HL-60 (cell line): Measurements from ENCODE around the gene CTNNAL1.
"Not testable (repeated sequence)": the region's sequence is repeated elsewhere in the genome, so short reads cannot be mapped to it uniquely, and the experiment has no call there.

Experiments used
- DNase-seq, 2 experiments: peaks; one replicate each; pipeline ENCODE4 v3.0.0-alpha.2; 2010 to 2020; ENCODE audit warnings: low read depth in 1 of 2, low spot score in 1 of 2
- H3K27ac ChIP-seq: fragments of 250-450 bp; sonication (Bioruptor Pico); replicated peaks from 2 replicates; pipeline ENCODE4 v1.5.1; 2020; ENCODE audit warnings: mild to moderate bottlenecking, moderate library complexity
- H3K27me3 ChIP-seq: fragments of 250-450 bp; sonication (Bioruptor Pico); 2 replicates; pipeline ENCODE4 v1.5.1; 2021; ENCODE audit warnings: mild to moderate bottlenecking, moderate library complexity; ENCODE audit not compliant: insufficient read depth, poor library complexity, severe bottlenecking
- H3K4me3 ChIP-seq: replicated peaks from 2 replicates; pipeline ENCODE4 v1.5.1; 2011; ENCODE audit warnings: mild to moderate bottlenecking, control low read depth, low read length; ENCODE audit not compliant: insufficient read depth
- CTCF ChIP-seq: IDR thresholded peaks from one replicate; pipeline ENCODE4 v1.5.1; 2011; ENCODE audit warnings: low read length, control low read depth, inconsistent platforms; ENCODE audit not compliant: insufficient read depth
- GABPA ChIP-seq: IDR thresholded peaks from 2 replicates; pipeline ENCODE4 v1.6.1; 2012; ENCODE audit warnings: low read depth
- POLR2AphosphoS5 ChIP-seq: IDR thresholded peaks from 2 replicates; pipeline ENCODE4 v1.6.1; 2012; ENCODE audit warnings: low read depth
- REST ChIP-seq: IDR thresholded peaks from 2 replicates; pipeline ENCODE4 v1.6.1; 2012; ENCODE audit warnings: low read depth; ENCODE audit not compliant: insufficient replicate concordance
- SPI1 ChIP-seq: IDR thresholded peaks from 2 replicates; pipeline ENCODE4 v1.6.1; 2012; ENCODE audit warnings: low read depth, mild to moderate bottlenecking, borderline replicate concordance

CTNNAL1 gene

GRCh38 chr9:108973895-108974294 lies 39.4 kb downstream of the CTNNAL1 start:
- no peaks in the 10 kb centered on the region for H3K27me3 ChIP-seq
- H3K4me3 ChIP-seq, result no peak overlapping the region
- no peak overlapping the region for H3K27ac ChIP-seq
- DNase-seq, result no peak
- no peak for TF ChIP-seq CTCF
- no peak for TF ChIP-seq SPI1
- TF ChIP-seq POLR2AphosphoS5, result no peak
- TF ChIP-seq GABPA, result no peak
- no peak for TF ChIP-seq REST

GRCh38 chr9:108972626-108973209 lies 40.6 kb downstream of the CTNNAL1 start:
- Histone ChIP-seq H3K27me3 (no peaks in the 10 kb centered on the region), H3K4me3 (no peak overlapping the region), H3K27ac (no peak overlapping the region)
- no peak for DNase-seq
- no peak for TF ChIP-seq POLR2AphosphoS5

GRCh38 chr9:108972186-108972585 lies 41.1 kb downstream of the CTNNAL1 start:
- no peak overlapping the region for H3K4me3 ChIP-seq
- TF ChIP-seq REST, result no peak
- TF ChIP-seq GABPA, result no peak
- no peak for TF ChIP-seq POLR2AphosphoS5
- TF ChIP-seq CTCF, result no peak
- no peak for TF ChIP-seq SPI1

GRCh38 chr9:108971392-108971791 lies 41.9 kb downstream of the CTNNAL1 start:
- not testable (repeated sequence) for H3K27me3 ChIP-seq, H3K27ac ChIP-seq, H3K4me3 ChIP-seq, DNase-seq

More at GRCh38 chr9:108972186-108972585, 41.1 kb downstream of the CTNNAL1 start:
- no peak for DNase-seq
- Histone ChIP-seq H3K27ac (no peak overlapping the region), H3K27me3 (no peaks in the 10 kb centered on the region)

- Histone ChIP-seq H3K27me3 (no peaks in the 10 kb centered on the region), H3K4me3 (no peak overlapping the region), H3K27ac (no peak overlapping the region)
- DNase-seq, result no peak
- TF ChIP-seq CTCF, result no peak
- TF ChIP-seq GABPA, result no peak
- TF ChIP-seq REST, result no peak
- no peak for TF ChIP-seq POLR2AphosphoS5
- no peak for TF ChIP-seq SPI1
Measured at GRCh38 chr9:108967916-108968315, 45.4 kb downstream of the CTNNAL1 start.
